ENCODE results near the gene LAGE3.

- no peak for TF ChIP-seq CTCF (conservative IDR thresholded peaks at IDR 0.05; ENCODE audit: low read length)
- TF ChIP-seq EZH2phosphoT487 (IDR thresholded peaks at IDR 0.05; ENCODE audit: borderline replicate concordance): no peak
Measured at GRCh38 chrX:154432210-154432609, 46.9 kb downstream of the LAGE3 start.

Data from Loucy (cell line).